GM23338 (cell line): Measurements from ENCODE around the gene HENMT1. TPM values are rescaled to one million over a fixed set of nuclear protein-coding genes. Genes with fewer than 3 reads are reported as not detected.

ENCODE experiments used
- ATAC-seq: fragments of 200-7000 bp; cut with Tn5 transposase; 3 replicates; pipeline ENCODE4 v1.9.1; 2020
- DNase-seq: peaks from one replicate; pipeline ENCODE4 v3.0.0-alpha.2; 2015; ENCODE audit warnings: low spot score
- H2AFZ ChIP-seq: fragments of 200-600 bp; sonication (generic); 2 replicates; pipeline ENCODE4 v1.8.0; 2016; ENCODE audit warnings: antibody characterized with exemption, mild to moderate bottlenecking, moderate library complexity
- H3F3A ChIP-seq: fragments of 200-600 bp; sonication (generic); replicated peaks from 2 replicates; pipeline ENCODE4 v1.8.0; 2017; ENCODE audit warnings: antibody characterized with exemption, mixed run types, low read depth
- H3K27ac ChIP-seq: fragments of 200-600 bp; sonication (generic); 2 replicates; pipeline ENCODE4 v1.6.1; 2016; ENCODE audit warnings: low read depth
- H3K27me3 ChIP-seq: fragments of 200-600 bp; sonication (generic); 2 replicates; pipeline ENCODE4 v1.8.0; 2016; ENCODE audit warnings: mild to moderate bottlenecking, mixed run types, moderate library complexity; ENCODE audit not compliant: insufficient read depth
- H3K36me3 ChIP-seq: fragments of 200-600 bp; sonication (generic); 2 replicates; pipeline ENCODE4 v1.8.0; 2016; ENCODE audit warnings: mild to moderate bottlenecking; ENCODE audit not compliant: insufficient read depth
- H3K4me1 ChIP-seq: fragments of 200-600 bp; sonication (generic); 2 replicates; pipeline ENCODE4 v1.8.0; 2016; ENCODE audit warnings: mild to moderate bottlenecking, moderate library complexity; ENCODE audit not compliant: insufficient read depth
- H3K4me2 ChIP-seq: fragments of 200-600 bp; sonication (generic); 2 replicates; pipeline ENCODE4 v1.7.1; 2017; ENCODE audit warnings: mixed run types
- H3K4me3 ChIP-seq: fragments of 200-600 bp; sonication (generic); 2 replicates; pipeline ENCODE4 v1.6.1; 2016; ENCODE audit warnings: mixed run types
- H3K79me2 ChIP-seq: fragments of 200-600 bp; sonication (generic); replicated peaks from 2 replicates; pipeline ENCODE4 v1.8.0; 2017; ENCODE audit warnings: mild to moderate bottlenecking; ENCODE audit not compliant: insufficient read depth
- H3K9me2 ChIP-seq: fragments of 200-600 bp; sonication (generic); 2 replicates; pipeline ENCODE4 v1.8.0; 2017; ENCODE audit not compliant: insufficient read depth
- H4K20me1 ChIP-seq: fragments of 200-600 bp; sonication (generic); replicated peaks from 2 replicates; pipeline ENCODE4 v1.8.0; 2017; ENCODE audit warnings: mild to moderate bottlenecking; ENCODE audit not compliant: insufficient read depth
- H3K27ac Mint-ChIP-seq: 2 replicates; pipeline ENCODE4 v1.8.0; 2020; ENCODE audit warnings: inconsistent platforms, mild to moderate bottlenecking, moderate library complexity, mixed read lengths
- H3K27me3 Mint-ChIP-seq: 3 replicates; pipeline ENCODE4 v1.8.0; 2022; ENCODE audit warnings: low read depth, mild to moderate bottlenecking, moderate library complexity, mixed read lengths, inconsistent platforms; ENCODE audit not compliant: insufficient read depth, poor library complexity
- H3K36me3 Mint-ChIP-seq: 3 replicates; pipeline ENCODE4 v1.8.0; 2021; ENCODE audit warnings: low read depth, mild to moderate bottlenecking, inconsistent platforms, moderate library complexity, mixed read lengths
- H3K4me1 Mint-ChIP-seq: 3 replicates; pipeline ENCODE4 v1.8.0; 2020; ENCODE audit warnings: mild to moderate bottlenecking, inconsistent platforms, mixed read lengths
- H3K4me3 Mint-ChIP-seq: 3 replicates; pipeline ENCODE4 v1.8.0; 2021; ENCODE audit warnings: moderate library complexity, mild to moderate bottlenecking, inconsistent platforms, mixed read lengths
- H3K9me3 Mint-ChIP-seq: 3 replicates; pipeline ENCODE4 v1.8.0; 2020; ENCODE audit warnings: moderate library complexity, mild to moderate bottlenecking, inconsistent platforms, mixed read lengths
- CTCF ChIP-seq, 2 experiments: fragments of 200-600 bp in 1 of 2; sonication (generic) in 1 of 2; conservative IDR thresholded peaks; 2 replicates each; pipeline versions ENCODE4 v1.5.1 to v1.6.1; 2016 to 2017; ENCODE audit warnings: antibody characterized with exemption in 2 of 2, low read depth in 2 of 2, mild to moderate bottlenecking in 2 of 2, moderate library complexity in 1 of 2
- EZH2phosphoT487 ChIP-seq: fragments of 200-600 bp; sonication (generic); IDR thresholded peaks from one replicate; pipeline ENCODE4 v1.8.1; 2018; ENCODE audit warnings: antibody characterized with exemption; ENCODE audit not compliant: unreplicated experiment
- JUNB ChIP-seq: IDR thresholded peaks from one replicate; pipeline ENCODE4 v1.6.1; 2016; ENCODE audit warnings: antibody characterized with exemption; ENCODE audit not compliant: unreplicated experiment
- STAT1 ChIP-seq: IDR thresholded peaks from one replicate; pipeline ENCODE4 v1.6.1; 2016; ENCODE audit warnings: antibody characterized with exemption; ENCODE audit not compliant: unreplicated experiment
- ZNF114 ChIP-seq: fragments of 250-450 bp; sonication (Bioruptor Pico); IDR thresholded peaks from 2 replicates; pipeline ENCODE4 v1.5.0; 2020; ENCODE audit warnings: mild to moderate bottlenecking, moderate library complexity
- ZNF331 ChIP-seq: fragments of 250-450 bp; sonication (Bioruptor Pico); IDR thresholded peaks from 2 replicates; pipeline ENCODE4 v1.5.0; 2020; ENCODE audit warnings: low read depth, mild to moderate bottlenecking, moderate library complexity
- polyA plus RNA-seq: library from polyadenylated mRNA; unstranded; fragments of >200 nt; fragmentation: Nextera tagmentation; extraction: Ambion mirVana; gene quantifications from 2 replicates; pipeline ENCODE4 v1.2.1, GENCODE V29; 2016
- total RNA-seq: library from RNA; depleted of rRNA; stranded (reverse); fragments of >200 nt; shearing (Covaris generic); gene quantifications from 2 replicates; pipeline ENCODE4 v1.2.3, GENCODE V29; 2014
- TF ChIP-seq, protein P1 (sequence below): IDR thresholded peaks from 2 replicates; pipeline ENCODE4 v1.6.1; 2016; ENCODE audit warnings: antibody characterized with exemption
- TF ChIP-seq, protein P2 (sequence below): fragments of 250-450 bp; sonication (Bioruptor Pico); IDR thresholded peaks from 2 replicates; pipeline ENCODE4 v1.5.0; 2020; ENCODE audit warnings: mild to moderate bottlenecking, moderate library complexity

HENMT1 gene
- total and polyA plus RNA-seq, 2 experiments from 2014 or later: 4.7 to 9.7 TPM

- no peaks in the 10 kb centered on the region for H3K36me3 ChIP-seq
- peaks cover 16% of the 10 kb centered on the region for H3K27me3 Mint-ChIP-seq
- no peaks in the 10 kb centered on the region; the same call in 1 of the 2 replicates for H3K4me1 ChIP-seq
- H4K20me1 ChIP-seq: no peaks in the 10 kb centered on the region
- DNase-seq (no peak), ATAC-seq (no peak)
- H3K4me1 Mint-ChIP-seq: no peaks in the 10 kb centered on the region
- TF ChIP-seq STAT1 (no peak), ZNF114 (CRISPR knock-in tag) (no peak), CTCF (conservative IDR thresholded peaks at IDR 0.05; ENCODE audit: low read depth in 2 of 2) (no peak), JUNB (no peak), ZNF331 (no peak), EZH2phosphoT487 (no peak)
- TF ChIP-seq, protein P1, sequence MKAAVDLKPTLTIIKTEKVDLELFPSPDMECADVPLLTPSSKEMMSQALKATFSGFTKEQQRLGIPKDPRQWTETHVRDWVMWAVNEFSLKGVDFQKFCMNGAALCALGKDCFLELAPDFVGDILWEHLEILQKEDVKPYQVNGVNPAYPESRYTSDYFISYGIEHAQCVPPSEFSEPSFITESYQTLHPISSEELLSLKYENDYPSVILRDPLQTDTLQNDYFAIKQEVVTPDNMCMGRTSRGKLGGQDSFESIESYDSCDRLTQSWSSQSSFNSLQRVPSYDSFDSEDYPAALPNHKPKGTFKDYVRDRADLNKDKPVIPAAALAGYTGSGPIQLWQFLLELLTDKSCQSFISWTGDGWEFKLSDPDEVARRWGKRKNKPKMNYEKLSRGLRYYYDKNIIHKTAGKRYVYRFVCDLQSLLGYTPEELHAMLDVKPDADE: no peak
- TF ChIP-seq, protein P2, sequence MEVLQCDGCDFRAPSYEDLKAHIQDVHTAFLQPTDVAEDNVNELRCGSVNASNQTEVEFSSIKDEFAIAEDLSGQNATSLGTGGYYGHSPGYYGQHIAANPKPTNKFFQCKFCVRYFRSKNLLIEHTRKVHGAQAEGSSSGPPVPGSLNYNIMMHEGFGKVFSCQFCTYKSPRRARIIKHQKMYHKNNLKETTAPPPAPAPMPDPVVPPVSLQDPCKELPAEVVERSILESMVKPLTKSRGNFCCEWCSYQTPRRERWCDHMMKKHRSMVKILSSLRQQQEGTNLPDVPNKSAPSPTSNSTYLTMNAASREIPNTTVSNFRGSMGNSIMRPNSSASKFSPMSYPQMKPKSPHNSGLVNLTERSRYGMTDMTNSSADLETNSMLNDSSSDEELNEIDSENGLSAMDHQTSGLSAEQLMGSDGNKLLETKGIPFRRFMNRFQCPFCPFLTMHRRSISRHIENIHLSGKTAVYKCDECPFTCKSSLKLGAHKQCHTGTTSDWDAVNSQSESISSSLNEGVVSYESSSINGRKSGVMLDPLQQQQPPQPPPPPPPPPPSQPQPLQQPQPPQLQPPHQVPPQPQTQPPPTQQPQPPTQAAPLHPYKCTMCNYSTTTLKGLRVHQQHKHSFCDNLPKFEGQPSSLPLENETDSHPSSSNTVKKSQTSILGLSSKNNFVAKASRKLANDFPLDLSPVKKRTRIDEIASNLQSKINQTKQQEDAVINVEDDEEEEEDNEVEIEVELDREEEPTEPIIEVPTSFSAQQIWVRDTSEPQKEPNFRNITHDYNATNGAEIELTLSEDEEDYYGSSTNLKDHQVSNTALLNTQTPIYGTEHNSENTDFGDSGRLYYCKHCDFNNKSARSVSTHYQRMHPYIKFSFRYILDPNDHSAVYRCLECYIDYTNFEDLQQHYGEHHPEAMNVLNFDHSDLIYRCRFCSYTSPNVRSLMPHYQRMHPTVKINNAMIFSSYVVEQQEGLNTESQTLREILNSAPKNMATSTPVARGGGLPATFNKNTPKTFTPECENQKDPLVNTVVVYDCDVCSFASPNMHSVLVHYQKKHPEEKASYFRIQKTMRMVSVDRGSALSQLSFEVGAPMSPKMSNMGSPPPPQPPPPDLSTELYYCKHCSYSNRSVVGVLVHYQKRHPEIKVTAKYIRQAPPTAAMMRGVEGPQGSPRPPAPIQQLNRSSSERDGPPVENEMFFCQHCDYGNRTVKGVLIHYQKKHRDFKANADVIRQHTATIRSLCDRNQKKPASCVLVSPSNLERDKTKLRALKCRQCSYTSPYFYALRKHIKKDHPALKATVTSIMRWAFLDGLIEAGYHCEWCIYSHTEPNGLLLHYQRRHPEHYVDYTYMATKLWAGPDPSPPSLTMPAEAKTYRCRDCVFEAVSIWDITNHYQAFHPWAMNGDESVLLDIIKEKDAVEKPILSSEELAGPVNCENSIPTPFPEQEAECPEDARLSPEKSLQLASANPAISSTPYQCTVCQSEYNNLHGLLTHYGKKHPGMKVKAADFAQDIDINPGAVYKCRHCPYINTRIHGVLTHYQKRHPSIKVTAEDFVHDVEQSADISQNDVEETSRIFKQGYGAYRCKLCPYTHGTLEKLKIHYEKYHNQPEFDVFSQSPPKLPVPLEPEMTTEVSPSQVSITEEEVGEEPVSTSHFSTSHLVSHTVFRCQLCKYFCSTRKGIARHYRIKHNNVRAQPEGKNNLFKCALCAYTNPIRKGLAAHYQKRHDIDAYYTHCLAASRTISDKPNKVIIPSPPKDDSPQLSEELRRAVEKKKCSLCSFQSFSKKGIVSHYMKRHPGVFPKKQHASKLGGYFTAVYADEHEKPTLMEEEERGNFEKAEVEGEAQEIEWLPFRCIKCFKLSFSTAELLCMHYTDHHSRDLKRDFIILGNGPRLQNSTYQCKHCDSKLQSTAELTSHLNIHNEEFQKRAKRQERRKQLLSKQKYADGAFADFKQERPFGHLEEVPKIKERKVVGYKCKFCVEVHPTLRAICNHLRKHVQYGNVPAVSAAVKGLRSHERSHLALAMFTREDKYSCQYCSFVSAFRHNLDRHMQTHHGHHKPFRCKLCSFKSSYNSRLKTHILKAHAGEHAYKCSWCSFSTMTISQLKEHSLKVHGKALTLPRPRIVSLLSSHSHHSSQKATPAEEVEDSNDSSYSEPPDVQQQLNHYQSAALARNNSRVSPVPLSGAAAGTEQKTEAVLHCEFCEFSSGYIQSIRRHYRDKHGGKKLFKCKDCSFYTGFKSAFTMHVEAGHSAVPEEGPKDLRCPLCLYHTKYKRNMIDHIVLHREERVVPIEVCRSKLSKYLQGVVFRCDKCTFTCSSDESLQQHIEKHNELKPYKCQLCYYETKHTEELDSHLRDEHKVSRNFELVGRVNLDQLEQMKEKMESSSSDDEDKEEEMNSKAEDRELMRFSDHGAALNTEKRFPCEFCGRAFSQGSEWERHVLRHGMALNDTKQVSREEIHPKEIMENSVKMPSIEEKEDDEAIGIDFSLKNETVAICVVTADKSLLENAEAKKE (CRISPR knock-in tag): no peak
- no peaks in the 10 kb centered on the region for H3F3A ChIP-seq
- no peak overlapping the region for H3K4me3 Mint-ChIP-seq
- H3K27ac Mint-ChIP-seq: no peak overlapping the region
- H3K4me2 ChIP-seq: no peak overlapping the region
- peaks cover 17% of the 10 kb centered on the region for H3K27me3 ChIP-seq
- H3K9me2 ChIP-seq: no peaks in the 10 kb centered on the region
- H3K9me3 Mint-ChIP-seq: peaks cover 4% of the 10 kb centered on the region; the same call in 1 of the 3 replicates
- no peak overlapping the region for H2AFZ ChIP-seq
- H3K79me2 ChIP-seq: no peaks in the 10 kb centered on the region
- H3K27ac ChIP-seq: no peak overlapping the region
- H3K4me3 ChIP-seq: no peak overlapping the region
- peaks cover 4% of the 10 kb centered on the region; the same call in 2 of the 3 replicates for H3K36me3 Mint-ChIP-seq
Measured at GRCh38 chr1:108657356-108658080, 3.4 kb downstream of the HENMT1 start.
